Gastroesophageal sphincter (tissue), 4 donors: ENCODE data around the gene DNAH10. TPM values are rescaled to one million over a fixed set of nuclear protein-coding genes. Genes with fewer than 3 reads are reported as not detected.

Experiments used
- ATAC-seq: fragments of 150-250 bp; one replicate; pipeline ENCODE4 v1.9.1; 2016; ENCODE audit warnings: mild to moderate bottlenecking, moderate library complexity
- H3K27ac ChIP-seq, 4 donors: fragments of 200-600 bp; sonication (generic) in 3 of 4; 1 replicate in 3 of 4; 2 replicates in 1 of 4; pipeline ENCODE4 v1.5.1; 2016 to 2019
- H3K27me3 ChIP-seq: fragments of 200-600 bp; sonication (generic); one replicate; pipeline ENCODE4 v1.5.1; 2019
- H3K36me3 ChIP-seq, 2 donors: fragments of 200-600 bp; sonication (generic); one replicate each; pipeline ENCODE4 v1.5.1; 2019; ENCODE audit warnings: control low read depth in 1 of 2
- H3K4me1 ChIP-seq, 3 donors: fragments of 200-600 bp; sonication (generic); 1 replicate in 2 of 3; 2 replicates in 1 of 3; pipeline ENCODE4 v1.5.1; 2016 to 2019; ENCODE audit warnings: control low read depth in 2 of 3
- H3K4me3 ChIP-seq, 2 donors: fragments of 200-600 bp; sonication (generic); one replicate each; pipeline ENCODE4 v1.5.1; 2019; ENCODE audit warnings: mild to moderate bottlenecking in 1 of 2, moderate library complexity in 1 of 2
- H3K9me3 ChIP-seq, 3 donors: fragments of 200-600 bp; sonication (generic); one replicate each; pipeline ENCODE4 v1.5.1; 2017 to 2019; ENCODE audit warnings: control low read depth in 2 of 3
- CTCF ChIP-seq, 4 experiments: fragments of 200-600 bp in 2 of 4; fragments of 450-650 bp in 2 of 4; sonication (generic) in 1 of 4; IDR thresholded peaks; one replicate each; pipeline ENCODE4 v1.5.1; 2017 to 2019; ENCODE audit warnings: antibody characterized with exemption in 4 of 4, mild to moderate bottlenecking in 2 of 4, moderate library complexity in 2 of 4
- EP300 ChIP-seq: sonication (generic); formaldehyde crosslinking; IDR thresholded peaks from one replicate; pipeline ENCODE4 v1.6.1; 2017; ENCODE audit warnings: antibody characterized with exemption, mild to moderate bottlenecking
- POLR2A ChIP-seq, 2 donors: fragments of 450-650 bp; IDR thresholded peaks; one replicate each; pipeline ENCODE4 v1.6.1; 2017; ENCODE audit warnings: antibody characterized with exemption in 2 of 2, mild to moderate bottlenecking in 2 of 2, moderate library complexity in 1 of 2
- POLR2AphosphoS5 ChIP-seq: sonication (generic); formaldehyde crosslinking; IDR thresholded peaks from one replicate; pipeline ENCODE4 v1.6.1; 2017; ENCODE audit warnings: antibody characterized with exemption
- WGBS, 2 donors: methylation state at CpG; one replicate each; pipeline ENCODE4 v1.1.5; 2018; ENCODE audit warnings: low coverage in 1 of 2; 5-methylcytosine and 5-hydroxymethylcytosine counted together
- small RNA-seq, 4 donors: library from RNA; depleted of rRNA; stranded (forward); fragments of <200 nt; gene quantifications; one replicate each; pipeline ENCODE3, GENCODE V24; 2016
- total RNA-seq, 4 donors: library from RNA; depleted of rRNA; stranded (reverse); fragments of >200 nt; gene quantifications; one replicate each; pipeline ENCODE4 v1.1.0, GENCODE V29; 2016

The DNAH10 gene
- total RNA-seq, 4 donors from 2014 or later: not detected

- H3K27ac ChIP-seq: no peak overlapping the region
- H3K9me3 ChIP-seq: no peaks in the 10 kb centered on the region
- ATAC-seq: no peak
- H3K36me3 ChIP-seq: peaks cover 0 to 17% of the 10 kb centered on the region in 2 donors
- no peaks in the 10 kb centered on the region for H3K27me3 ChIP-seq
- 91 to 93% methylated on average over 6 of the region's 6 CpGs for WGBS, 2 donors
- peaks cover 0 to 24% (median 1%) of the 10 kb centered on the region in 3 donors for H3K4me1 ChIP-seq
- no peak overlapping the region for H3K4me3 ChIP-seq
- TF ChIP-seq EP300 (no peak), CTCF (IDR thresholded peaks at IDR 0.05) (no peak), POLR2A (IDR thresholded peaks at IDR 0.05) (no peak), POLR2AphosphoS5 (no peak)
Measured at GRCh38 chr12:123979566-123979965, 217.5 kb downstream of the DNAH10 start.

GRCh38 chr12:123982269-123982668, 220.2 kb downstream of the DNAH10 start:
- Histone ChIP-seq H3K9me3 (no peaks in the 10 kb centered on the region), H3K27ac (no peak overlapping the region), H3K4me3 (no peak overlapping the region), H3K36me3 (peaks cover 0 to 4% of the 10 kb centered on the region in 2 donors), H3K27me3 (no peaks in the 10 kb centered on the region), H3K4me1 (peaks cover 0 to 18% (median 3%) of the 10 kb centered on the region in 3 donors)
- TF ChIP-seq EP300: no peak
- ATAC-seq: no peak
- 92 to 93% methylated on average over 4 to 6 of the region's 7 CpGs for WGBS, 2 donors

- Histone ChIP-seq H3K27ac (no peak overlapping the region), H3K9me3 (no peaks in the 10 kb centered on the region), H3K4me1 (peaks cover 0 to 18% (median 3%) of the 10 kb centered on the region in 3 donors), H3K4me3 (no peak overlapping the region), H3K27me3 (no peaks in the 10 kb centered on the region), H3K36me3 (peaks cover 0 to 17% of the 10 kb centered on the region in 2 donors)
- TF ChIP-seq CTCF (IDR thresholded peaks at IDR 0.05) (peak; percentile 32 to 66 (median 48)), POLR2AphosphoS5 (no peak)
- peak; percentile 83 for ATAC-seq
- 35 to 45% methylated on average over 5 to 6 of the region's 7 CpGs for WGBS, 2 donors
Measured at GRCh38 chr12:123983822-123984485, 221.9 kb downstream of the DNAH10 start.

- Histone ChIP-seq H3K36me3 (peaks cover 0 to 26% of the 10 kb centered on the region in 2 donors), H3K4me3 (no peak overlapping the region), H3K27me3 (no peaks in the 10 kb centered on the region), H3K4me1 (peaks cover 0 to 20% (median 3%) of the 10 kb centered on the region in 3 donors), H3K9me3 (no peaks in the 10 kb centered on the region), H3K27ac (no peak overlapping the region)
- 71 to 92% methylated on average over 4 of the region's 4 CpGs for WGBS, 2 donors
- TF ChIP-seq CTCF (IDR thresholded peaks at IDR 0.05): no peak
- TF ChIP-seq POLR2A (IDR thresholded peaks at IDR 0.05): no peak
- TF ChIP-seq POLR2AphosphoS5: no peak
- no peak for TF ChIP-seq EP300
- ATAC-seq: no peak
Measured at GRCh38 chr12:123984903-123985302, 222.8 kb downstream of the DNAH10 start.

Small RNA genes within 50 kb of the gene (small RNA-seq; reads per million reads assigned to genes)
- 0 reads per million in 4 donors for gene AC068790.4
- 0 to 0.38 (median 0) reads per million in 4 donors for gene AC068790.6

Other genes with a start within 250 kb of the DNAH10 start
- gene RILPL1, start 228.6 kb upstream of the DNAH10 start, total RNA-seq: 10 to 100 TPM; 10.8 to 46.1 (median 24.3) TPM
- gene TMED2, start 177.7 kb upstream of the DNAH10 start, total RNA-seq: 100 to 1,000 TPM; 117 to 139 (median 128) TPM
- gene DDX55, start 160.2 kb upstream of the DNAH10 start, total RNA-seq: 10 to 100 TPM; 15.3 to 22.6 (median 18.0) TPM
- gene EIF2B1, start 128.6 kb upstream of the DNAH10 start, total RNA-seq: 100 to 1,000 TPM in 3 of 4 donors, 10 to 100 TPM in 1; 94.7 to 113 (median 106) TPM
- gene GTF2H3, start 128.5 kb upstream of the DNAH10 start, total RNA-seq: 10 to 100 TPM; 19.3 to 28.9 (median 25.2) TPM
- gene TCTN2, start 91.2 kb upstream of the DNAH10 start, total RNA-seq: 1 to 10 TPM; 5.0 to 7.8 (median 7.1) TPM
- gene ATP6V0A2, start 49.9 kb upstream of the DNAH10 start, total RNA-seq: 10 to 100 TPM; 16.5 to 24.6 (median 20.0) TPM
- 10 to 100 TPM; 26.2 to 74.3 (median 34.2) TPM for gene CCDC92, start 210.5 kb downstream of the DNAH10 start, total RNA-seq
- gene ZNF664, start 210.9 kb downstream of the DNAH10 start, total RNA-seq: 10 to 100 TPM; 58.7 to 95.5 (median 78.2) TPM